ENCODE measurements around the gene EHMT2.
"Not testable (repeated sequence)": the region's sequence is repeated elsewhere in the genome, so short reads cannot be mapped to it uniquely, and the experiment has no call there.

EHMT2 gene

DNA sequence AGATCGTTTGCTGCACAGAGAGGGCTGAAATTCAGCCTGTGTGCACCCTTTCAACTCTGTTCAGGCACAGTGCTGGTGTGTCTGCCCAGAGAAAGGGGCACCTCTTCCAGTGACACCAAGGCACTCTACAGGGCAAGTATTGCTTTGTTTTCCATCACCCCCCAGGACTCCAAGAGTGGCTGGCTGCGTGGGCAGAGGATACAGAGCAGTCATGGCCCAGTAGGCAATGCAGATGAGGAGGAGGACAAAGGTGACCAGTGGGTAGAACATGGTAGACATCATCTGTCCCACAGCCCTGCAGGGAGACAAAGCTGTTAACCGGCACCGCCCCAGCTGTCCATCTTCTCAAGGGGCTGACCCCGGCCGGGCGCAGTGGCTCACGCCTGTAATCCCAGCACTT is 28.2 kb downstream of the EHMT2 start:
- DNase-seq, result no peak

DNA sequence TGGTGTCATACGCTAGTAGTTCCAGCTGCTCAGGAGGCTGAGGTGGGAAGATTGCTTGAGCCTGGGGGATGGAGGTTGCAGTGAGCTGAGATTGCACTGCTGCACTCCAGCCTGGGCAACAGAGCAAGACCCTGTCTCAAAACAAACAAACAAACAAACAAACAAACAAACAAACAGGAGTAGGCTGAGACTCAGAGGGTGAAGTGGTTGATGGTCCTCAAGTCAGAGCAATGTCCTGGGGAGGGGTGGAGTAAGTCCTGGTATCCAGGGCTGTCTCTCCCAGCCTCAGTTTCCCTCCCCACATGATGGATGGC is 28.9 kb downstream of the EHMT2 start:
- not testable (repeated sequence) for DNase-seq

DNA sequence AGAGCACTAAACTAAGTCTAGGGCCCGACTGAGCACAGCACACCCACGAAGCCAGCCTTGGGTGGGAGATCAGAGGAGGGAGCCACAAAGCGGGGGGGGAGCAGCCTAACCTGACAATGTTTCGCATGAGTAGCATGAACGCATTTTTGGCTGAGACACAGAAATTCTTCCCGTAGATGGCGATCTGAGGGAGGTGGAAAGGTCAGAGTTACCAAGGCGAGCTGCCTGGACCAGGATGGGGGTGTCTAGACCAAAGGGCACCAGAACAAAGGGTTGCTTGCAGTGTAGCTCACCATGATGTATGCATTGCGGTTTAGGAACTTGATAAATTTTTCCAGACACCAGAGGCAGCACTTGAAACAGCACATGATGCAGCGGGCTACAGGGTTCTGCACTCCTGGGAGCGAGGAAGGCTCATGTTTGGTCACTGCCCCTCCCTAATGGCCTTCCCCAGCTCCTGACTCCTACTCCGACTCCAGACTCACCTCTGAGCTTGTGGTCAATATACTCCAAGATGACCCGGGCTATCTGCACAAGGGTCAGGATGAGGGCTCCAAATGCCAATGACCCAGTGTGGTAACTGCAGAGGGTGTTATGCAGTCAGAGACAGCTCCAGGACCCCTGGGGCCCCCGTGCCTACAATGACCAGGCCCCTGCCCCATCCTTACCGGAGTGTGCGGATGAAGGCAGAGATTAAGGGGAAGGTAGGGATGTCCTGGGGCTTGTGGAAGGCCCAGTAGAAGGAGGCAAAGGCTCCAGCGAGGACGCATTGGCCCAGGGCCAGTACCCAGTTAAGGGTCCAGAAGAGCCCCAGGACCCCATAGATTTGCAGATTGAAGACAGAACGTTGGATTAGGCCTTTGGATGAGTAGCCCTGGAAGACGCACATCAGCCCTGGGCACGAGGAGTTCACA is 32.0 kb downstream of the EHMT2 start:
- DNase-seq, result no peak

DNA sequence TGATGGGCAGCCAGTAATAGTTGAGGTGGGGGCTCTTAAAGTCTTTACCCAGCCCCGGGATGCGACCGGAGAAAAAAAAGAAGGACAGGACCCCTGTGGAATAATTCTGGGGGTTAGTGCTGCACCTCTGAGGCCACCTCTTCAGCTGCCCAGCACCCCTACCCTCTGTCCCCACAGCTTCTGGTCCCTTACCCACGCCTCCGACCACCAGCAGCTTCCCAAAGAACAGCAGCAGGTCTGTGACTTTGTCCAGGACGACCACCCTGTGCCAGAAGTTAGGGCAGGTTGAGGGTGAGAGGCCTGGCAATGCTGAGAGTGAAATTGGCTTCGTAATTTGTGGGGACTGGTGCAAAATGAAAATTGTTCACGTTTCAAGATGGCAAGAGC is 32.7 kb downstream of the EHMT2 start:
- DNase-seq, result no peak

DNA sequence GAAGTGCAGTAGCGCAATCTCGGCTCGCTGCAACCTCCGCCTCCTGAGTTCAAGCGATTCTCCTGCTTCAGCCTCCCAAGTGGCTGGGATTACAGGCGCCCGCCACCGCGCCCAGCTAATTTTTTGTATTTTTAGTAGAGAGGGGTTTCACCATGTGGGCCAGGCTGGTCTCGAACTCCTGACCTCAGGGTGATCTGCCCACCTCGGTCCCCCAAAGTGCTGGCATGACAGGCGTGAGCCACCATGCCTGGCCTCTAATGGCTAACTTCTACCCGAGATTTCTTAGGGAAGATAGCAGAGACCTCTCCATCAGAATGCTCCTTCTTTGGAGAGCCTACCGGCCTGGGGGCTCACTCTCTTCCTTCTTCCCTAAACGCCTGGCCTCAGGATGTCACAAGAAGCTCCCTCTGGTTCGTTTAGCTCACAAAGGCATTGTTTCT is 33.4 kb downstream of the EHMT2 start:
- DNase-seq, result peak in 1 of 2 donors; percentile 40

DNA sequence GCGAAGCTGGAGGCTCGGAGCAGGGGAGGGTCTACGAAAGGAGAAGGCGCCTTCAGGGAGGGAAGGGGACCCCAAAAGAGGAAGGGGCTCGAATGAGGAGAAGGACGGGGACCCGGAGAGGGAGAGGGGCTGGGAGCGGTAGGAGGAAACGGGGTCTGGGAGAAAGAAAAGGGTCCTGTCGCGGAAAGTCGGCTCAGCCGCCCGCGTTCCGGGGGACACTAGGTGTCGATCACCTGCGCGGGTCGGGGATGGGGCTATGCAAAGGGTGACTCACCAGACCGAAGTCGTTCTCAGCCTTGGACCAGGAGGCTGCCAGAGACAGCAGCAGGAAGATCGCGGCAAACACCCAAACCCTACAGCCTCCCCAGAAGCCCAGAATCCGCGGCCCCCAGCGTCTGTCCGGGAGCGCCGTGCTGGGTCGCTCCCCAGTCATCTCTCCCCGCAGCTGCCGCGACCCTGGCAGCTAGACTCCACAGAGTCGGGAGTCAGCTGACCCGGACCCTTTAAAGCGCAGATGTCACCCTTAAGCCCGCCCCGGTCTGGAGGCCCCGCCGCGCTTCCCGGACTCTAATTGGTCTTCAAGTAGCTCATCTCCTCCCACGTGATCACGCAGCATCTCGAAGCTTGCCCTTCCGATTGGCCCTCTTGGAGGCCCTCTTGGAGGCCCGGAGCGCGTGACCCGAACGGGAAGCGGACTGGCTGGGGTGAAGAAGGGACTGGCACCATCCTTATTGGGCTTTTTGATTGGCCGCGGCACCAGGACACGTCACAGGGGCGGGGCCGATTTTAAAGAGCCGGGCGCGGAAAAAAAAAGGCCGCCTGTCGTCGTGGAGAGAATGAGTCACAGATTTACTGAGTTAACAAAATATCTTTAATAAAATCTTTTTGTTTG is 34.9 kb downstream of the EHMT2 start, which contains the start of gene NEU1:
Gene NEU1 (minus strand): TSS at position 478 of the 892 bp plus-strand sequence. CDS start 45 bp downstream, at position 433.
- peak; percentile 98 to 99 for DNase-seq

DNA sequence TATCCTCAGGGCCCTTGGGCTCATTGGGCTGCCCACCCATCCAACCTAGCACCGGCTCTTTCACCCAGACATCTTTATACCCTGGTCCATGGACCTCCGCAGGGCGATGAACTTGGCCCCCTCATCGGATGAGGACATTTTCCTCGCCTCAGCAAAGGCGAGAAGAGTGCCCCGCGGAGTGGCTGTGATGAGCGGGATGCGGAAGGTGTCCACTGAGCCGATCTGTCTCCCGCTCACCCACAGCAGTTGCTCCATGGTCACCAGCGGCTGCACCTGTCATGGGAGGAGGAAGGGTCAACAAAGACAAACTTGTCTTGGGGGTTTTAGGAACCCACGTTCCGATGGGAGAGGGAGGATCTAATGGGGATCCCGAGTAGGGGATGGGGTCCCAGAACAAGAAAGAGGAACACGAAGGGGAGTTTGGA is 35.6 kb downstream of the EHMT2 start:
- no peak for DNase-seq

DNA sequence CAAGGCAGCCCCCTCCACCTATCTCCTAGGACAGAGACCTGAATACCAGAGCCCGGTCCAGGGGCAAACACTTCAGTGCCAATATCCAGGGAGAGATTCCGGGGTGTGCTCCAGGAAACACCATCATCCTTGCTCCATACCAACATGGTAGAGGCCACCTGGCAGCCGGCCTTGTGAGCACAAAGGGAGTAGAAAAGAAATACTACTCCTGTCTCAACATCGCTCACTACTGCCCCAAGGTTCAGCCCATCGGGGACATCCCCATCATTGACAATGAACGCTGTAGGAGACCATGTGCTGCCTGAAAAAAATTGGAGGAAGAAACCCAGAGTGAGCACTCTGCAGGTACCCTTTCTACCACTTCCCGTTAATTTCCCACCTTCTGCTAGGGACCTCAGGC is 36.3 kb downstream of the EHMT2 start:
- no peak for DNase-seq

DNA sequence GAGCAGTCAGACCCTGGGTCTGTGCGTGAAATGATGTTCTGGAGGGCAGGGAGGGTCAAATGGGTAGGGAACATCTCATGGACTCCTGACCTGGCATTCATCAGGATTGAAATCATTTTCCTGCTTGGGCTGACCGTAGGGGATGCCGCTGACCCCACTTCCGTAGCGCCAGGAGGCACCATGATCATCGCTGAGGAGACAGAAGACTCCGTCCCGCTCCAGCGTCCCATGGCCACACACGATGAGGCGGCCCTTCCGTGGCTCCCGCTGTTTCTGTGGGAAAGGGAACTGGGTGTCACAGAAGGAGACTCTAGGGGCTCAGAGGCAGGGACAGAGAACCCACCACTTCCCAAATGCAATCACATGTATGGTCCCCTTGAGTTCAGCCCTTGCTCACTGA is 37.1 kb downstream of the EHMT2 start:
- DNase-seq, result no peak

DNA sequence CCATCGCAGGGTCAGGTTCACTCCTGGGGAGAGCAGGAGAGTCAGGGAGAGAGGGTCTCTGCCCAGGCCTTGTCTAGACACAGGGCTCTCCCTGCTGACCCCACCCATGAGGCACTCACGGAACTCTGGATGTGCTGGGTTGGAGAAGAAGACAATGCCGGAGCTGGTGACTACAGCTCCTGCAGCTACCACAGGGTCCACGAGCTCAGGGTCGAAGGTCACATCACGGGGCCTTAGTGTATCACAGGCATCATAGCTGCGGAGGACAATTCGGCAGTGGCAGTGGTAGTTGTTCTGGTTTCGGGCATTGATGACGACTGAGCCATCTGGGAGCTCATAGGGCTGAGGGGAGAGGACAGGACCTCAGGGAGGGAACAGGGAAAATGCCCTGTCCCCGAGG is 37.6 kb downstream of the EHMT2 start:
- no peak for DNase-seq

DNA sequence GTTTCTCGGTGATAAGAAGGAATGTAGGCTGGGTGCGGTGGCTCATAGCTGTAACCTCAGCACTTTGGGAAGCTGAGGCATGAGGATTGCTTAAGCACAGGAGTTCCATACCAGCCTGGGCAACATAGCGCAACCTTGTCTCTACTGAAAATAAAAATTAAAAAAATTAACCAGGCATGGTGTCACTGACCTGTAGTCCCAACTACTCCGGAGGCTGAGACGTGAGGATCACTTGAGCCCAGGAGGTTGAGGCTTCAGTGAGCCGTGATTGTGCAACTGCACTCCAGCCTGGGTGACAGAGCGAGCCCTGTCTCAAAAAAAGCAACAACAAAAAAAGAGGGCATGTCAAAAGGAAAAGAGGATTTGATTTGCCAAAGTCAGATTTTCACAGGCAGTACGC is 38.8 kb downstream of the EHMT2 start:
- DNase-seq, result no peak

DNA sequence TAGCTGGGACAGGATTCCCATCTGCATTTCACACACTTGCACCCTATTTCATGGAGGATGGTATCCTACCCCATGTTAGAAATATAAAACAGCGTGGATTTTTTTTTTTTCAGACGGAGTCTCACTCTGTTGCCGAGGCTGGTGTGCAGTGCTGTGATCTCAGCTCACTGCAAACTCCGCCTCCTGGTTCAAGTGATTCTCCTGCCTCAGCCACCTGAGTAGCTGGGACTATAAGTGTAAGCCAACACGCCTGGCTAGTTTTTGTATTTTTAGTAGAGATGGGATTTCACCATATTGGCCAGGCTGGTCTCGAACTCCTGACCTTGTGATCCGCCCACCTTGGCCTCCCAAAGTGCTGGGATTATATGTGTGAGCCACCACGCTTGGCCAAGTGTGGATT is 39.7 kb downstream of the EHMT2 start:
- DNase-seq, result not testable (repeated sequence)

DNA sequence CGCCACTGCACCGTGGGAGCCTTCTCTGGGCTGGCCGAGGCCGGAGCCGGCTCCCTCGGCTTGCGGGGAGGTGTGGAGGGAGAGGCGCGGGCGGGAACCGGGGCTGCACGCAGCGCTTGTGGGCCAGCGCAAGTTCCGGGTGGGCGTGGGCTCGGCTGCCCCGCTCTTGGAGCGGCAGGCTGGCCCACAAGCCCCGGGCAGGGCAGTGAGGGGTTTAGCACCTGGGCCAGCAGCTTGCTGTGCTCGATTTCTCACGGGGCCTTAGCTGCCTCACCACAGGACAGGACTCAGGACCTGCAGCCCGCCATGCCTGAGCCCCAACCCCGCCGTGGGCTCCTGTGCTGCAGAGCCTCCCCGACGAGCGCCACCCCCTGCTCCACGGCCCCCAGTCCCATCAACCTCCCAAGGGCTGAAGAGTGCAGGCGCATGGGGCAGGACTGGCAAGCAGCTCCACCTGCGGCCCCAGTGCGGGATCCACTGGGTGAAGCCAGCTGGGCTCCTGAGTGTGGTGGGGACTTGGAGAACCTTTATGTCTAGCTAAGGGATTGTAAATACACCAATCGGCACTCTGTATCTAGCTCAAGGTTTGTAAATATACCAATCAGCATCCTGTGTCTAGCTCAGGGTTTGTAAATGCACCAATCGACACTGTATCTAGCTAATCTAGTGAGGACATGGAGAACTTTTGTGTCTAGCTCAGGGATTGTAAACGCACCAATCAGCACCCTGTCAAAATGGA is 45.3 kb downstream of the EHMT2 start:
- DNase-seq, result not testable (repeated sequence)

DNA sequence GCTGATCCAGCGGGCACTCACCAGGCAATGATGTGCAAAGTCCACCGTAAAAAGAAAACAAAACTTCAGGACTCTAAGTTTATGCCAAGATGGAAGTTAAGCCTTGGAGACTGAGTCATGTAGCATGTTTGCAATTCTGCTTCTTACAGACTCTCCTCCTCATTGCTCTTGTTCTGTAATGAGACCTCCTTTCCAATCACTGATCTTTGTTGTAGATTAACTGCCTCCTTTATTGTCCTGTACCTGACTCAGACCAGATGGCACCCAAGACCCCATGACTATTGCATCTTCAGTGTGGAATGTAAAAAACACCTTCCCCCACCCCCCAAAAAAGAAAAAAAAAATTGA is 46.0 kb downstream of the EHMT2 start:
- DNase-seq, result no peak

DNA sequence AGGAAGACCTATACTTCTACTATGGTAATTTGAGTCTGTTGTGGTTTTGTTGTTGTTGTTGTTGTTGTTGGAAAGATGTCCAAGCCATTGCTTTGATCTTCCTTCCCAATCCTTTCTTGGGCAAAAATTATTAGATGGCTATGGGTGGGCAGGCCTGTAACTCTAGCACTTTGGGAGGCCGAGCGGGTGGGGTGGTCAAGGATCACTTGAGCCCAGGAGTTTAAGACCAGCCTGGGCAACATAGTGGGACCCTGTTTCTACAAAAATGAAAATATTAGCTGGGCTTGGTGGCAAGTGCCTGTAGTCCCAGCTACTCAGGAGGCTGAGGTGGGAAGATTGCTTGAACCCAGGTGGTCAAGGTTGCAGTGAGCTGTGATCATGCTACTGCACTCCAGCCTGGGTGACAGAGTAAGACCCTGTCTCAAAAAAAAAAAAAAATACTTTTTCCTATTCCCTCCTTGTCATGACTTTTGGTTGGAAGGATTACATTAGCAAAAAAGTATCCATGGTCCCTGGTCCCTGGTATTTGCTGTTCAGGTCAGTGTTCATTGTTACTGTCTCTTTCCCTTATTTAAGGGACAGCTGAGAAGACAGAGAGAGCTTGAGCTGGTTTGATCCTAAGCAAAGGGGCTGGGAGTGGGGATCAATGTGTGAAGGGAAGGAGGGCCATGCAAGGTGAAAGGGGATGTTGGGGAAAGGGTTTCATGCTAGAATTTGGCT is 46.6 kb downstream of the EHMT2 start:
- DNase-seq, result no peak

DNA sequence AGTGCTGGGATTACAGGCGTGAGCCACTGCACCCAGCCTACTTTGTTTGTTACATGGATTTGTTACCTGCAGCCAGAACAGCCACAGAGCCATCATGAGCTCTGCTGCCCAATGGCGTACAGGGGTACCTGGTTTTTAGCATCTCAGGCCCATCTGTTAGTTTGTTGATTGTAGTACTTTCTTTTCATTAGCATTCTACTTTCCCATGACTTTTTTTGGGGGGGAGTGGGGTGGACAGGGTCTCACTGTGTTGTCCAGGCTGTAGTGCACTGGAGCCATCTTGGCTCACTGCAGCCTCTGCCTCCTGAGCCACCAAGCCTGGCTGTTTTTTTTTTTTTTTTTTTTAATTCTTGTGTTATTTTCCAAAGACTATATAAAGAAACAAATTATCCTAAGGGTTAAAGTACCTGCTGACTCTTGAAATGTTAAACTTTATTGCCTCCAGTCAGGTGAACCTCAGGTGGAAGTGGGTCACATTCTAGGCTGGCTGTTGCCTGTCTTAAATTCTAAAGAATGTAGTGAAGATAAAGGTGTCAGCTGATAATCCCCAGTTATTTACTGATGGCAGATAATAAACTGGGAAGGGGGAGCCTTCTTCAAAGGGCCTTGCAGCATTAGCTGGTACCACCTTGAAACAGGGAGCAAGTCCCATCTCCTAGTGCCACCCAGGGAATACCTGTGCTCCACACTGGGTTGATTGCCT is 50.1 kb downstream of the EHMT2 start:
- no peak for DNase-seq

DNA sequence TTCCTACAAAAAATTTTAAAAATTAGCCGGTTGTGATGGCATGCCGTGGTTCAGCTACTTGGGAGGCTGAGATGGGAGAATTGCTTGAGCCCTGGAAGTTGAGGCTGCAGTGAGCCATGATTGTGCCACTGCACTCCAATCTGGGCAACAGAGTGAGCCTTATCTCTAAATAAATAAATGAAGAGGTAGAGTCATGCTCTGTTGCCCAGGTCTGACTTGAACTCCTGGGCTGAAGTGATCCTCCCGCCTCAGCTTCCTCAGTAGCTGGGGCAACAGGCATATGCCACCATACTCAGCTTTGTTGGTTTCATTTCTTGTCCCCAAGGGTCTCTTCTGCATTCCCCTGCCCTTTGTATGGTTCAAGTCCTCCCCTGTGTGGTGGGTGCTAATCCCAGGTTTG is 53.0 kb downstream of the EHMT2 start:
- no peak for DNase-seq

DNA sequence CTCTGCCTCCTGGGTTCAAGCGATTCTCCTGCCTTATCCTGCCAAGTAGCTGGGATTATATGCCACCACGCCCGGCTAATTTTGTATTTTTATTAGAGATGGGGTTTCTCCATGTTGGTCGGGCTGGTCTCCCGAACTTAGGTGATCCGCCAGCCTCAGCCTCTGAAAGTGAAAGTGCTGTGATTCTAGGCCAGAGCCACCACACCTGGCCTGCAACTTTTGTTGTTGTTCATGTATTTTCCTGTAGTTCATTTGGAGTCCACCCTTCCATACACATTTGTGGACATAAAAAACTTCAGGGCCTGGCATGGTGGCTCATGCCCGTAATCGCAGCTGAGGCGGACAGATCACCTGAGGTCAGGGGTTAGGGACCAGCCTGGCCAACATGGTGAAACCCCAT is 55.4 kb downstream of the EHMT2 start:
- no peak for DNase-seq

DNA sequence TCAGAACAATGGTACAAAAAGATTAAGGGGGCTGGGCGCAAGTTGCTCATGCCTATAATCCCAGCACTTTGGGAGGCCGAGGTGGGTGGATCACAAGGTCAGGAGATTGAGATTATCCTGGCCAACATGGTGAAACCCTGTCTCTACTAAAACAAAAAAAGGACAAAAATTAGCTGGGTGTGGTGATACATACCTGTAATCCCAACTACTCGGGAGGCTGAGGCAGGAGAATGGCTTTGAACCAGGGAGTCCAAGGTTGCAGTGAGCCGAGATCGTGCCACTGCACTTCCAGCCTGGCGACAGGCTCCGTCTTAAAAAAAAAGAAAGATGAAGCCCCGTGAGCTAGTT is 57.7 kb downstream of the EHMT2 start:
- not testable (repeated sequence) for DNase-seq

DNA sequence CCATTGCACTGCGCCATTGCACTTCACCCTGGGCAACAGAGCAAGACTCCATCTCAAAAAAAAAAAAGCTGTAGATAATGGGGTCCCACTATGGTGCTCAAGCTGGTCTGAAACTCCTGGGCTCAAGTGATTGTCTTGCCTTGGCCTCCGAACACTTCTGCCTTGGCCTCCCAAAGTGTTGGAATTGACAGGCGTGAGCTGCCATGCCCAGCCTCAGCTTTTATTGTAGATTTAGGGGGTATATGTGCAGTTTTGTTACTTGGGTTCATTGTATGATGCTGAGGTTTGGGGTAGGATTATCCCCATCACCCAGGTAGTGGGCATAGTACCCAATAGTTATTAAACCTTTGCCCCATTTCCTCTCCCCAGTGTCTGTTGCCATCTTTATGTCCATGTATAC is 58.5 kb downstream of the EHMT2 start:
- DNase-seq, result no peak

DNA sequence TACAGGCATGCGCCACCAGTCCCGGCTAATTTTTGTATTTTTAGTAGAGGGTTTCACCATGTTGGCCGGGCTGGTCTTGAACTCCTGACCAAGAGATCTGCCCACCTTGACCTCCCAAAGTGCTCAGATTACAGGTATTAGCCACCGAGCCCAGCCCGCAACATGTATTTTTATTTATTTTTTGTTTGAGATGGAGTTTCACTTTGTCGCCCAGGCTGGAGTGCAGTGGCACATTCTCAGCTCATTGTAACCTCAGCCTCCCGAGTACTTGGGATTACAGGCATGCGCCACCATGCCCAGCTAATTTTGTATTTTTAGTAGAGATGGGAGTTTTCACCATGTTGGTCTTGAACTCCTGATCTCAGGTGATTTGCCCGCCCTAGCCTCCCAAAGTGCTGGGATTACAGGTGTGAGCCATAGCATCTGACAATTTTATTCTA is 59.4 kb downstream of the EHMT2 start:
- DNase-seq, result not testable (repeated sequence)
